Osteocyte (in vitro differentiated cells): ENCODE measurements around the gene HAUS1. TPM values are rescaled to one million over a fixed set of nuclear protein-coding genes. Genes with fewer than 3 reads are reported as not detected.
A peak's percentile ranks its signal among the peaks of the same experiment; 100 is the strongest.

Experiments
- DNase-seq: peaks from one replicate; pipeline ENCODE4 v3.0.0; 2021; ENCODE audit warnings: mixed read lengths; ENCODE audit not compliant: unreplicated experiment; ENCODE audit errors: extremely low spot score
- H3K27ac Mint-ChIP-seq: one replicate; pipeline ENCODE4 v1.8.0; 2021; ENCODE audit warnings: mild to moderate bottlenecking, mixed read lengths; ENCODE audit not compliant: unreplicated experiment
- H3K27me3 Mint-ChIP-seq: one replicate; pipeline ENCODE4 v1.8.0; 2021; ENCODE audit warnings: mixed read lengths; ENCODE audit not compliant: unreplicated experiment
- H3K36me3 Mint-ChIP-seq: one replicate; pipeline ENCODE4 v1.8.0; 2021; ENCODE audit warnings: mixed read lengths; ENCODE audit not compliant: unreplicated experiment
- H3K4me1 Mint-ChIP-seq: one replicate; pipeline ENCODE4 v1.8.0; 2021; ENCODE audit warnings: mixed read lengths; ENCODE audit not compliant: unreplicated experiment
- H3K4me3 Mint-ChIP-seq: one replicate; pipeline ENCODE4 v1.8.0; 2021; ENCODE audit warnings: mild to moderate bottlenecking, moderate library complexity, mixed read lengths; ENCODE audit not compliant: unreplicated experiment
- H3K9me3 Mint-ChIP-seq: one replicate; pipeline ENCODE4 v1.8.0; 2021; ENCODE audit warnings: mixed read lengths; ENCODE audit not compliant: unreplicated experiment
- total RNA-seq: library from RNA; stranded (reverse); gene quantifications from 2 replicates; pipeline ENCODE4 v1.2.1, GENCODE V29; 2021
- TF ChIP-seq, protein P1 (sequence below): fragments of 200-600 bp; sonication (generic); IDR thresholded peaks from 2 replicates; pipeline ENCODE4 v1.5.0; 2021; ENCODE audit warnings: antibody characterized with exemption, mild to moderate bottlenecking, moderate library complexity

HAUS1 gene
- total RNA-seq, 1 donor from 2014 or later = 37.0 TPM

- no peak overlapping the region for H3K27ac Mint-ChIP-seq
- H3K4me1 Mint-ChIP-seq = peaks cover 12% of the 10 kb centered on the region
- H3K36me3 Mint-ChIP-seq = no peaks in the 10 kb centered on the region
- H3K27me3 Mint-ChIP-seq = no peaks in the 10 kb centered on the region
- DNase-seq = no peak
- no peak overlapping the region for H3K4me3 Mint-ChIP-seq
- TF ChIP-seq, protein P1, sequence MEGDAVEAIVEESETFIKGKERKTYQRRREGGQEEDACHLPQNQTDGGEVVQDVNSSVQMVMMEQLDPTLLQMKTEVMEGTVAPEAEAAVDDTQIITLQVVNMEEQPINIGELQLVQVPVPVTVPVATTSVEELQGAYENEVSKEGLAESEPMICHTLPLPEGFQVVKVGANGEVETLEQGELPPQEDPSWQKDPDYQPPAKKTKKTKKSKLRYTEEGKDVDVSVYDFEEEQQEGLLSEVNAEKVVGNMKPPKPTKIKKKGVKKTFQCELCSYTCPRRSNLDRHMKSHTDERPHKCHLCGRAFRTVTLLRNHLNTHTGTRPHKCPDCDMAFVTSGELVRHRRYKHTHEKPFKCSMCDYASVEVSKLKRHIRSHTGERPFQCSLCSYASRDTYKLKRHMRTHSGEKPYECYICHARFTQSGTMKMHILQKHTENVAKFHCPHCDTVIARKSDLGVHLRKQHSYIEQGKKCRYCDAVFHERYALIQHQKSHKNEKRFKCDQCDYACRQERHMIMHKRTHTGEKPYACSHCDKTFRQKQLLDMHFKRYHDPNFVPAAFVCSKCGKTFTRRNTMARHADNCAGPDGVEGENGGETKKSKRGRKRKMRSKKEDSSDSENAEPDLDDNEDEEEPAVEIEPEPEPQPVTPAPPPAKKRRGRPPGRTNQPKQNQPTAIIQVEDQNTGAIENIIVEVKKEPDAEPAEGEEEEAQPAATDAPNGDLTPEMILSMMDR = no peak
- no peaks in the 10 kb centered on the region for H3K9me3 Mint-ChIP-seq
These were observed 65.3 kb downstream of the HAUS1 start for GRCh38 chr18:46169464-46169941.

DNA sequence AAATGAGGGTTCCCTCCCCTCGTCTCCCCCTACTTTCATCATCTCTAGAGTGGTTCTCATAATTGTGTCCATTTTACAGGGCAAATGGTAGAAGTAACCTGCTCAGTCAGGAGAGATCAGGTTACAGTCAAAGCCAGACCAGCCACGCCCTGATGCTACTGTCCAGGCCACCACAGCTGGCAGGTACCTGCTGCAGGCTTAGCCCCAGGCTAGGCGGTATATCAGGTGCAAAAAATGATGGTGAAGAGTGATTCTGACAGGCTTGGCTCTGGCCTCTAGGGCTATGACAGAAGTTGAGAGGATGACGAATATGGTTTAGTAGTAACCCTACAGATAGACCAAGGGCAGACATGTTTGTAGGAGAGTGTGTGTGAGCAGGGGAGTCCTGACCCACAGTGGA, 67.1 kb downstream of the HAUS1 start:
- H3K9me3 Mint-ChIP-seq = no peaks in the 10 kb centered on the region

DNA sequence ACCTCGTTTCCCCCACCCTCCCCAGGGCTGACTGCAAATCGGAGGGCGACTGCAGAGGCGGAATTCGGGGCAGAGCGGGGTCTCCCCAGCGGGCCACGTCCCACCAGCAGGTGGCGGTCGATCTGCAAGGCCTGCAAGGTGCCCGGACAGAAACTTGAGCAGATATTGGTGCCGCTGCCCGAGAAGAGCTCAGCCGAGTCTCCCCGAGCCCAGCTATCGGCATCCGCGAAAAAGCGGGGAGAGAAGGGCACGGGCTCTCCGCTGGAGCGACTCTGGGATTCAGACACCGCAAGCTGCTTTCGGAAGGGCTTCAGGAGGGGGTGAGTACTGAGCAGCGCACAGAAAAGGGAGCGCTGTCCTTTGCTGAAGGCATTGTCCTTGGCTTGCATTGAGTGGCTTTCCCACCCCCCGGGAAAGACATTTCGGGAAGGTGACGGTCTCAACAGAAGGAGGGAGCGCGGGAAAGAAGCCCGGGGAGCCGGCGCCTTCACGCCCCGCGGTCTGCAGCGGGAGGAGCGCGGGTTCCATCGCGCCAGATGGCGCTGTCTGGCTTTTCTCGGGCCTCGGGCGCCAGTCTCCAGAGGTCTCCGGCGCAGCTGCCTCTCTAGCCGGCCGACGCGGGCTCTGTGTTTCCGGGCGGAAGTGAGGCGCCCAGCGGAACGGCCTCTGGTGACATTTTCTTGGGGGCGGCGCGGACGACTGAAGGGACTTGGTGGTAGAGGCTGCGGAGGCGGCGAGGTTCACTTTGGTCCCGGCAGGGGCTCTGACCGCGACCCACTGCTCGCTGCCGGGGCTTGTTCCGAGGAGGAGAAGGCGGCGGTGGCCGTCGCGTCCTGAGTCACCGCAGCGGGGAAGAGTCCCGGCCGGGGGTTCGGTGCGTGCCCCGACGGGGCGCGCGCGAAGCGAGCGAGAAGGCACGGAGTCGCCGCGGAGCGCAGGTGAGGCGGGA, 69.5 kb downstream of the HAUS1 start:
- H3K4me3 Mint-ChIP-seq = peak overlapping the region; percentile 95
- peak; percentile 96 for DNase-seq
- no peaks in the 10 kb centered on the region for H3K36me3 Mint-ChIP-seq
- peaks cover 38% of the 10 kb centered on the region for H3K4me1 Mint-ChIP-seq
- H3K9me3 Mint-ChIP-seq = no peaks in the 10 kb centered on the region
- TF ChIP-seq, protein P1 = peak; percentile 76
- no peaks in the 10 kb centered on the region for H3K27me3 Mint-ChIP-seq
- peak overlapping the region; percentile 96 for H3K27ac Mint-ChIP-seq

More for the DNA sequence above, 67.1 kb downstream of the HAUS1 start:
- H3K27me3 Mint-ChIP-seq = no peaks in the 10 kb centered on the region
- TF ChIP-seq, protein P1 = no peak
- H3K36me3 Mint-ChIP-seq = no peaks in the 10 kb centered on the region
- H3K4me1 Mint-ChIP-seq = peaks cover 28% of the 10 kb centered on the region
- DNase-seq = no peak
- H3K27ac Mint-ChIP-seq = no peak overlapping the region
- H3K4me3 Mint-ChIP-seq = no peak overlapping the region

DNA sequence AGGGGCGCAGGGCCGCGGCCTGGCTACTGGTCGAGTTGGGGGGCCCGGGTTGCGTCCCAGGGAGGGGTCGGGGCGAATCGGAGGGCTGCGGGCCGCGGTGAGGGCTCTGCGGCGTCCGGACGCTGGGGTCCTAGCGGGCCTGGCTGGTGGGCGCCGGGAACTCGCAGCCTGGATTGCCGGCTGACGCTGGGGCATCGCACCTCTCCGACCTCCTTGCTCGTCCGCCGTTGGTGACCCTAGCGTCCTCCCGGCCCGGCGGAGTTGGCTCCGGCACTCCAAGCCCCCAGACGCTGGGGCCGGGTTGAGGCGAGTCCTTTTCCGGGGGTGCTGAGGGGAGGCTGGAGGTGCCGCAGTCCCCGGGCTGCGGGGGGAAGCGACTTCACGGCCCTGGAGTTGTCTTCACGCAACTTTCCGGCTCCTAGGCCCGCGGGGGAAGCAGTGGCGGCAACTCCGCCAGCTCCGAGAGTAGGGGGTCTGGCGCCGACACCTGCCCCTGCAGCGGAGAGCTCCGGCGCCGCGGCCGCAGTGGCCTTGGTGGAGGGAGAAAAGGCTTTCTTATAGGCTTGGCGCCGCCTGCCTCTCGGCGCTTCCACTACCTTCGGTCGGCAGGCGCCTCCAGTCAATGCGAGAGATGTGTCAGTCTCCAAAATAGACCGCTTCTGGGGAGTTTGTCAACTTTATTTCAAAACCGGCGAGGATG, 70.3 kb downstream of the HAUS1 start:
- Mint-ChIP-seq H3K4me1 (peaks cover 33% of the 10 kb centered on the region), H3K27me3 (no peaks in the 10 kb centered on the region), H3K36me3 (no peaks in the 10 kb centered on the region), H3K27ac (peak overlapping the region; percentile 96), H3K4me3 (peak overlapping the region; percentile 95), H3K9me3 (no peaks in the 10 kb centered on the region)
- TF ChIP-seq, protein P1 = peak; percentile 19
- no peak for DNase-seq

GRCh38 chr18:46176001-46176400, 71.8 kb downstream of the HAUS1 start:
- Mint-ChIP-seq H3K4me3 (peak overlapping the region; percentile 38), H3K4me1 (peaks cover 31% of the 10 kb centered on the region), H3K36me3 (no peaks in the 10 kb centered on the region), H3K27me3 (no peaks in the 10 kb centered on the region), H3K9me3 (no peaks in the 10 kb centered on the region), H3K27ac (peak overlapping the region; percentile 1)
- no peak for DNase-seq
- TF ChIP-seq, protein P1 = no peak
